ENCODE results near the gene C6orf47. TPM values are rescaled to one million over a fixed set of nuclear protein-coding genes. Genes with fewer than 3 reads are reported as not detected.
A peak's percentile ranks its signal among the peaks of the same experiment; 100 is the strongest.

C6orf47 gene
- total and polyA plus RNA-seq, 2 of the 13 experiments (the other 11 are each of a cell fraction or from before 2014, with no cell fraction given): 1.7 to 18.1 TPM

- TF ChIP-seq HINFP (CRISPR knock-in tag; IDR thresholded peaks at IDR 0.05; ENCODE audit: low read depth) (peak; percentile 90), GABPB1 (CRISPR knock-in tag; IDR thresholded peaks at IDR 0.05) (peak; percentile 98), ZNF703 (CRISPR knock-in tag; IDR thresholded peaks at IDR 0.05; ENCODE audit: borderline replicate concordance) (0 out of 2 replicates have a peak, but pooled peaks have one; percentile 28), ZNF501 (CRISPR knock-in tag; IDR thresholded peaks at IDR 0.05) (no peak; the same call in 1 of the 2 replicates), ARID5B (CRISPR knock-in tag; IDR thresholded peaks at IDR 0.05) (peak; percentile 43), ZNF567 (CRISPR knock-in tag; IDR thresholded peaks at IDR 0.05; ENCODE audit: borderline replicate concordance) (no peak; the same call in 1 of the 2 replicates), PATZ1 (CRISPR knock-in tag; IDR thresholded peaks at IDR 0.05) (peak; percentile 96), KLF16 (CRISPR knock-in tag; IDR thresholded peaks at IDR 0.05) (peak; percentile 30; a peak in 1 of 4 replicates), SNAPC4 (CRISPR knock-in tag; IDR thresholded peaks at IDR 0.05) (peak; percentile 61; the same call in 1 of the 2 replicates), ARID3A (IDR thresholded peaks at IDR 0.05; ENCODE audit: low read depth, low read length) (no peak; the same call in 1 of the 2 replicates), SATB2 (CRISPR knock-in tag; IDR thresholded peaks at IDR 0.05) (no peak), HNRNPH1 (optimal IDR thresholded peaks at IDR 0.05; ENCODE audit: low read depth, low read length) (peak; percentile 83)
Observed at GRCh38 chr6:31665501-31666336, 5.1 kb upstream of the C6orf47 start, which contains the start of gene CSNK2B (continued).

All from HepG2 (cell line).